ENCODE measurements around the gene SOX18. TPM values are rescaled to one million over a fixed set of nuclear protein-coding genes. Genes with fewer than 3 reads are reported as not detected.

The SOX18 gene
- total RNA-seq, 4 donors from 2014 or later, result 0.79 to 8.7 (median 3.3) TPM

DNA sequence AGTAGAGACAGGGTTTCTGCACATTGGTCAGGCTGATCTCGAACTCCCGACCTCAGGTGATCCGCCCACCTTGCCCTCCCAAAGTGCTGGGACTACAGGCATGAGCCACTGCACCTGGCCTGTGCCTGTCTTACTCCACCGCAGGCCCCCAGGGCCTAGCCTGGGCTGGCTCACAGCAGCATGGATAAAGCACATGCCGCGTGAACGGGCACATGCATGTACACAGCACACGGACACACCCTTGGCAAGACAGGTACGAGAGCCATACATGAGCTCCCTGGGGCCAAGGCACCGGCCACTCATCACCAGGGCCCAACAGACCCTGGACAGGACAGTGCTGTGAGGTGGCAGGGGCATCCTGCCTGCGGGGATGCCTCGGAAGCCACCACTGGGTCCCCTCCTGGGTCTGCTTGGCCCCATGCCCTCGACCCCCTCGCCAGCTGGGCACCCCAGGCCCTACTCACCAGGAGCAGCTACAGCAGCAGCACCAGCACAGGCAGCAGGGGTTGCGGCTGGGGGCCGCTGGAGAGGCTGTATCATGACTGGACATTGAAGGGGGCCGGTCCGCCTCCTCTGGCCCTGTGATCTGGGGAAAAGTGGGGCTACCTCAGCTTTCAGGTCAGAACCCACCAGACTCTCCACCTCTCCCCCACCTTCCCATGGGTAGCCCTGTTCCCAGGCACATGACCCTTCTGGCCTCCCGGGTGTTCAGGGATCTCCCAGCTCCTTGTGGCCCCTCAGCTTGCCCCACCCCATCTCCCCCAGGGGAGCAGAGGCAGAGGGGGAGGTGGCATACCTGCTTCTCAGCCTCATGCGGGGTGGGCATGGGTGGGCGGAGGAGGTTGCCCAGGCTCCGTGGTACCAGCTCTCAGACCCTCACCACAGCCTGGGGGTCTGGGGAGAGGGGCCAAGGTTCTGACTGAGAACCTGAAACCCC lies 26.9 kb upstream of the SOX18 start:
- H3K4me1 ChIP-seq, result peaks cover 47% of the 10 kb centered on the region
- 73% methylated on average over 14 of the region's 22 CpGs for WGBS
- no peak for DNase-seq (ENCODE audit: low spot score in 2 of 2)
- H3K4me3 ChIP-seq, result peak overlapping the region; percentile 81
- no peak for TF ChIP-seq POLR2AphosphoS5 (IDR thresholded peaks at IDR 0.05)
- no peak for TF ChIP-seq POLR2A (IDR thresholded peaks at IDR 0.05)
- TF ChIP-seq, protein P1, sequence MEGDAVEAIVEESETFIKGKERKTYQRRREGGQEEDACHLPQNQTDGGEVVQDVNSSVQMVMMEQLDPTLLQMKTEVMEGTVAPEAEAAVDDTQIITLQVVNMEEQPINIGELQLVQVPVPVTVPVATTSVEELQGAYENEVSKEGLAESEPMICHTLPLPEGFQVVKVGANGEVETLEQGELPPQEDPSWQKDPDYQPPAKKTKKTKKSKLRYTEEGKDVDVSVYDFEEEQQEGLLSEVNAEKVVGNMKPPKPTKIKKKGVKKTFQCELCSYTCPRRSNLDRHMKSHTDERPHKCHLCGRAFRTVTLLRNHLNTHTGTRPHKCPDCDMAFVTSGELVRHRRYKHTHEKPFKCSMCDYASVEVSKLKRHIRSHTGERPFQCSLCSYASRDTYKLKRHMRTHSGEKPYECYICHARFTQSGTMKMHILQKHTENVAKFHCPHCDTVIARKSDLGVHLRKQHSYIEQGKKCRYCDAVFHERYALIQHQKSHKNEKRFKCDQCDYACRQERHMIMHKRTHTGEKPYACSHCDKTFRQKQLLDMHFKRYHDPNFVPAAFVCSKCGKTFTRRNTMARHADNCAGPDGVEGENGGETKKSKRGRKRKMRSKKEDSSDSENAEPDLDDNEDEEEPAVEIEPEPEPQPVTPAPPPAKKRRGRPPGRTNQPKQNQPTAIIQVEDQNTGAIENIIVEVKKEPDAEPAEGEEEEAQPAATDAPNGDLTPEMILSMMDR (IDR thresholded peaks at IDR 0.05), result no peak
- no peak for TF ChIP-seq EP300 (IDR thresholded peaks at IDR 0.05)
- H3K27ac ChIP-seq, result no peak overlapping the region
- H3K27me3 ChIP-seq, result no peaks in the 10 kb centered on the region
- no peaks in the 10 kb centered on the region for H3K9me3 ChIP-seq
- peaks cover 34% of the 10 kb centered on the region for H3K36me3 ChIP-seq

DNA sequence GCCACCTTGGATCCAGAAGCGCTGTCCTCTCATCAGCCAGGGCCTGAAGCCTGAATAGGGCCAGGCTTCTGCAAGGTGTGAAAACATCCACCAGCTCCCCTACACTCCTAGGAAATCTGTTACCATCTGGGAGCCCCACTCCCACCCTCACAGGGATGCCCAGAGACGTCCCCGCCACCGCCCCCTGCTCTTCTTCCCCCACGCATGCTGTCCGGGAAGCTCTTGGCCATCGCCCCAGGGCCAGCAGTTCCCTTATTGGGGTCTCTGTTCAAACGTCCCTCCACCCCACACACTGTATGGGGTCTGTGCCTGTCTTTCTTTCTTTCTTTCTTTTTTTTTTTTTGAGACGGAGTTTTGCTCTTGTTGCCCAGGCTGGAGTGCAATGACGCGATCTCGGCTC lies 26.1 kb upstream of the SOX18 start:
- H3K36me3 ChIP-seq, result peaks cover 38% of the 10 kb centered on the region
- H3K27ac ChIP-seq, result no peak overlapping the region
- no peak for TF ChIP-seq EP300 (IDR thresholded peaks at IDR 0.05)
- no peak for TF ChIP-seq POLR2AphosphoS5 (IDR thresholded peaks at IDR 0.05)
- no peak for TF ChIP-seq POLR2A (IDR thresholded peaks at IDR 0.05)
- TF ChIP-seq, protein P1 (IDR thresholded peaks at IDR 0.05), result no peak
- 84% methylated on average over 12 of the region's 12 CpGs for WGBS
- no peak for DNase-seq (ENCODE audit: low spot score in 2 of 2)
- no peaks in the 10 kb centered on the region for H3K9me3 ChIP-seq
- H3K4me1 ChIP-seq, result peaks cover 47% of the 10 kb centered on the region
- H3K27me3 ChIP-seq, result no peaks in the 10 kb centered on the region
- no peak overlapping the region for H3K4me3 ChIP-seq

DNA sequence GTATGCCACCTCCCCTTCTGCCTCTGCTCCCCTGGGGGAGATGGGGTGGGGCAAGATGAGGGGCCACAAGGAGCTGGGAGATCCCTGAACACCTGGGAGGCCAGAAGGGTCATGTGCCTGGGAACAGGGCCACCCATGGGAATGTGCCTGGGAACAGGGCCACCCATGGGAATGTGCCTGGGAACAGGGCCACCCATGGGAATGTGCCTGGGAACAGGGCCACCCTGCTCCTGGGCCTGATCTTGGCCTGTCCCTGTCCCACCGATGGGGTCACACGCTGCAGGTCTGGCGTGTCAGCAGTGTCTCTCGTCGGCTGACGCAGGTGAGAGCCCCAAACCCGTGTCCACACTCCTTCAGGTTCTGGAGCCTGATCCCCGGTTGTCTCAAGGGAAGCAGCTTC lies 25.5 kb upstream of the SOX18 start:
- no peak for TF ChIP-seq POLR2AphosphoS5 (IDR thresholded peaks at IDR 0.05)
- TF ChIP-seq EP300 (IDR thresholded peaks at IDR 0.05), result no peak
- TF ChIP-seq POLR2A (IDR thresholded peaks at IDR 0.05), result no peak
- TF ChIP-seq, protein P1 (IDR thresholded peaks at IDR 0.05), result no peak
- no peak overlapping the region for H3K4me3 ChIP-seq
- peaks cover 43% of the 10 kb centered on the region for H3K4me1 ChIP-seq
- H3K27ac ChIP-seq, result no peak overlapping the region
- no peaks in the 10 kb centered on the region for H3K27me3 ChIP-seq
- peaks cover 38% of the 10 kb centered on the region for H3K36me3 ChIP-seq
- no peaks in the 10 kb centered on the region for H3K9me3 ChIP-seq
- no peak for DNase-seq (ENCODE audit: low spot score in 2 of 2)
- WGBS, result 87% methylated on average over 6 of the region's 8 CpGs

DNA sequence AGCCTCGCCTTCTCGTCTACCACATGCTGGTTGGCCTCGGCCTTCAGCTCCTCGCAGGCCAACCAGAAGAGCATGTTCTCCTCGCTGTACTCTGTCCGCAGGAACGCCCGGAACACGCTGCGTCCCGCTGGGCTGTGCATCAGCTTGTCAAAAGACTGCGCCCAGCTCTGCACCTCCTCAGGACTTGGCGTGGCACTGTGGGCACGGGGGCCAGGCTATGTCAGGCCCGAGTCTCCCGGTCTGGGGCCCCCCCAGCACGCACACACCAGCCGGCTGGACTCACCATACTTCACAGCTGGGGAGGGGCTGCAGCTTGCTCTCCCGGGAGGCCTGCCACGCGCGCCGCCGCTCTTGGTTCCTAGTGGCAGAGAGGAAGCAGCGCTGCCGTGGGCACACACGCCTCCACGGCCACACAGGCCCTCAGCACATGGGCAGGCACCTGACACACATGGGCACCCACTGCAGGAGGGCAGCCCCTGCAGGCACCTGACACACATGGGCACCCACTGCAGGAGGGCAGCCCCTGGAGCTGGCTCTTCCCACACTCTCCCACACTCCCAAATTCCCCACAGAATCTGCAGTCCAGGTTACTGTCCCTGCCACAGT lies 24.8 kb upstream of the SOX18 start:
- no peak overlapping the region for H3K4me3 ChIP-seq
- DNase-seq (ENCODE audit: low spot score in 2 of 2), result no peak
- H3K4me1 ChIP-seq, result peaks cover 40% of the 10 kb centered on the region
- no peak overlapping the region for H3K27ac ChIP-seq
- 75% methylated on average over 12 of the region's 28 CpGs for WGBS
- TF ChIP-seq EP300 (IDR thresholded peaks at IDR 0.05) (no peak), POLR2A (IDR thresholded peaks at IDR 0.05) (no peak), POLR2AphosphoS5 (IDR thresholded peaks at IDR 0.05) (no peak)
- TF ChIP-seq, protein P1 (IDR thresholded peaks at IDR 0.05), result no peak
- peaks cover 38% of the 10 kb centered on the region for H3K36me3 ChIP-seq
- no peaks in the 10 kb centered on the region for H3K9me3 ChIP-seq
- no peaks in the 10 kb centered on the region for H3K27me3 ChIP-seq
